ENCODE measurements around the gene SLC6A8.
"Not testable (repeated sequence)": the region's sequence is repeated elsewhere in the genome, so short reads cannot be mapped to it uniquely, and the experiment has no call there.

Gene SLC6A8

DNA sequence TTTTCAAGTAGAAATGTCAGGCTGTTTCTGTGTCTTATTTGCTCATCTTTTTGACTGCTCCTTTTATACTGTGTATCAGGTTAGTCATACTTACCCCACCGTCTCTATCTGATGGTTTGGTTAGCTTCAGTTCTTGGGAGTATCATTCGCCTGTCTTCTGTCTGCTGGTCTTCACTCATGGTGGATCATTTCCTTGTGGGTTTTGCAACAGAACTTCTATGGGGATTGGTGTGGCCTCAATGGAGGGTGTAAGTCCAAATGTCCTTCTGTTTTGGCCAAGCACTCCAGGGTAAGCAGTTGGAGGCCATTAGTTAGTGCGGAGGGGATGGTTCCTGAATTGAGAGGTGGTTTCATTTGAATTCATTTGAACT, 44.1 kb downstream of the SLC6A8 start:
- no peak for DNase-seq (ENCODE audit: low spot score)

DNA sequence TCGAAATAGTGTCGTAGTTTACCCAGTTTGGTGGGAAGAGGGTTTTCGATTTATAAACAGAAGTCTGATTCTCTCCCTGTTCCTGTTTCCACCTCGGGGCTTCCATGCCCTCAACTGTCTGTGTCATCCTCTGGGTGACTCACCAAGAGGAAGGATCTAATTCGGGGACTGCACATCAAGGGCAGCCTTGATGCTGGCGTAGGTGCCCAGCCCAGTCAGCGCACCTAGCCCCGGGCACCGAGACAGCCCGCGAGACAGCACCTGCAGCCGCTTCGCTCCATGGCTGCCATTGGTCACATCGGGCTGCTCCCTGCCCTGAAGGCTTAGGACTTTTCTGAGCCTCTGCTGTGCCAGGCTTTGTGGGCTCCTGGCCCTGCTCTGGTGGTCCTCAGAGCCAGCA, 44.7 kb downstream of the SLC6A8 start:
- peak; percentile 42 for DNase-seq (ENCODE audit: low spot score)

DNA sequence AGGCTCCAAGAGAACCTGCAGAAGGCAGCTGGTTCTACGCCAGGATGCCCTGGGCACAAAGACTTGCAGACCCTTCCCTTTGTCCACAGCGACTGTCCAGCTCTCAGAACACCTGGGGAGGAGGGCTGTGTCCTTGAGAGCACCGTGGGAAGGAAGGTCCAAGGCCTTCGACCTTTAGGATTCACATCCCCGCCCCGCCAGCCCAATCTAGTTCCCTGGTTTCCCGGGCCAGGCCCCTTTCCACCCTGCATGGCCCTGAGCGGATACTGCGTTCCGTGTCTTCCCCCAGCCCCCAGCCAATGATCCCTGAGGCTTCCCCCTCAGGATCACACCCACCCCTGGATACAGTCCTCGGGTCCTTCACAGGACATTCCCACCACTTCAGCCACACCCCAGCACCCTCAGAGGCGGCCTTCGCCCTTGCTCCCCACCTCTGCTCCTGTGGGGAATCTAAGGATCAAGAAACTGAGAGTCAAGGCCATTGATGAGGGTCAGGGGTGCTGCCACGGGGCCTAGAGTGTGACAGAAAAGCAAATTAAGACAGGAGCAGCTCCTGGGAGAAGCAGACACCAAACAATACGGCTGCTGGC, 46.0 kb downstream of the SLC6A8 start:
- DNase-seq (ENCODE audit: low spot score): no peak

- no peak for DNase-seq (ENCODE audit: low spot score)
These were observed 47.1 kb downstream of the SLC6A8 start for GRCh38 chrX:153734871-153735270.

GRCh38 chrX:153735274-153735673, 47.5 kb downstream of the SLC6A8 start:
- DNase-seq (ENCODE audit: low spot score): peak; percentile 85

DNA sequence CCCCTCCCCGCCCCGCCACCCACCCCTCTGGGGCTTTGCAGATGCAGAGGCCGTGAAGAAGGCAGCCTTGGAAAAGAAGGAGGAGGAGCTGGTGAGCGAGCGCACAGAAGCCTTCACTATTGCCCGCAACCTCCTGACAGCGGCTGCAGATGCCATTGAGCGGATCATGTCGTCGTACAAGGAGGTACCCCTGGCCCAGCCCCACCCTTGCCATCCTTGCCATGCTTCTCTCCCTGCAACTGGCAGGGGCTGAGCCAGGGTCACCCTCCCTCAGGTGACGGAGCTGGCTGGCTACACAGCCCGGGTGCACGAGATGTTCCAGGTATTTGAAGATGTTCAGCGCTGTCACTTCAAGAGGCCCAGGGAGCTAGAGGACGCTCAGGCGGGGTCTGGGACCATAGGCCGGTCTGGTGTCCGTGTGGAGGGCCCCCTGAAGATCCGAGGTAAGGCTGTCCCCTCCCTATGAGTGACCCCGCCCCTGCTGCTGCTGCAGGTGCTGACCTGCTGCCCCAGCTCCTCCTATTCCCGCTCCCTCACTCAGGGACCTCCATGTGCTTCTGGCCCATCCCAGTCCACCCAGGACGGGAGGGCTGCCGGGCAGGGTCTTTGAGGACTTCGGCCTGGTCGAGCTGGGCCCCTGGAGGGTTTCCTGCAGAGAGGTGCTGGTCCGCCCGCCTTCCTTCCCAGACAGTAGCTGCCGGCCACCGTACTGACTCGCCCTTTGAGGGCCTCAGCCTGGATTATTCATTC, 48.5 kb downstream of the SLC6A8 start:
- no peak for DNase-seq (ENCODE audit: low spot score)

DNA sequence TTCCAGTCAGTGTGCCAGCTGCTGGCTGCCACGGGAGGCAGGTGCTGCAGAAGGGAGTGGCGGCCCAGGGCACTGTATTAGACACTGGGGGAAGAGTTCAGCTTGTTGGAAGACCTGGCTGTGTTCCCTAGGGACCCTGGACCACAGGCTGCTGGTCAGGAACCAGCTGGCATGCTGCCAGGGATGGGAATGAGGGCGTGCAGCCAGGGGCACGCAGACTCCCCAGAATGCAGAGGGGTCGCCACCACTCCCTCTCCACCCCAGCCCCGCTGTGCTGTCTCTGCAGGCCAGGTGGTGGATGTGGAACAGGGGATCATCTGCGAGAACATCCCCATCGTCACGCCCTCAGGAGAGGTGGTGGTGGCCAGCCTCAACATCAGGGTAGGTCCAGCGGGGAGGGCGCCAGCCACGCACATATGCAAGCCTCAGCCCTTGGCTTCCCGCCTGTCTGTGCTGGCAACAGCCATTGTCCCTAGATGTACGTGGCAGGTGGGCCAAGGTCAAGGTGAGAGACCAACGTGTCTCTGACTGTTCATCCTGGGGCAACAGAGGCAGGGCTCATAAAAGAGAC, 49.2 kb downstream of the SLC6A8 start:
- no peak for DNase-seq (ENCODE audit: low spot score)

- DNase-seq (ENCODE audit: low spot score): no peak
These were observed 50.4 kb downstream of the SLC6A8 start for GRCh38 chrX:153738056-153738605.

- DNase-seq (ENCODE audit: low spot score): no peak
These were observed 52.2 kb downstream of the SLC6A8 start for GRCh38 chrX:153739754-153740486.

- DNase-seq (ENCODE audit: low spot score): no peak
These were observed 53.0 kb downstream of the SLC6A8 start for GRCh38 chrX:153740631-153741222.

DNA sequence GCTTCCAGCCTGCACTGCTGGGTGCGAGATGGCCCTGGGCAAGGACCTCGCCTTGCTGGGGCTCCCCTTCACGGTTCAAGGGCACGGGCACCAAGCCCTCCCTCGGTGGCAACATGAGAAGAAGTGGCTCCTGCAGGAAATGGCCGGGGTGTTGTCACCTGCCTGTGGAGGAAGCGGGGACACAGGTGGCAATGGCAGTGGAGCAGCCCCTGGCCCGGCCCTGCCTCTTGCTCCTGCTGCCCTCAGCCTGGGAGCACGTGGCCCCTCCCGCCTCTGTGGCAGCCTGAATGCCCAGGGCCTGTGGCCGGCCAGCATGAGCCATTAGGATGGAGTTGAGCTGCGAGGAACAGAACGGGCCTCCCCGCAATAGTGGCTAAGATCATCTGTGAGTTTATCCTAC, 53.7 kb downstream of the SLC6A8 start:
- no peak for DNase-seq (ENCODE audit: low spot score)

GRCh38 chrX:153742111-153742510, 54.4 kb downstream of the SLC6A8 start:
- not testable (repeated sequence) for DNase-seq (ENCODE audit: low spot score)

- not testable (repeated sequence) for DNase-seq (ENCODE audit: low spot score)
These were observed 55.2 kb downstream of the SLC6A8 start for GRCh38 chrX:153742796-153743467.

- not testable (repeated sequence) for DNase-seq (ENCODE audit: low spot score)
These were observed 55.9 kb downstream of the SLC6A8 start for GRCh38 chrX:153743468-153744209.

- DNase-seq (ENCODE audit: low spot score): no peak
These were observed 56.7 kb downstream of the SLC6A8 start for GRCh38 chrX:153744210-153745066.

DNA sequence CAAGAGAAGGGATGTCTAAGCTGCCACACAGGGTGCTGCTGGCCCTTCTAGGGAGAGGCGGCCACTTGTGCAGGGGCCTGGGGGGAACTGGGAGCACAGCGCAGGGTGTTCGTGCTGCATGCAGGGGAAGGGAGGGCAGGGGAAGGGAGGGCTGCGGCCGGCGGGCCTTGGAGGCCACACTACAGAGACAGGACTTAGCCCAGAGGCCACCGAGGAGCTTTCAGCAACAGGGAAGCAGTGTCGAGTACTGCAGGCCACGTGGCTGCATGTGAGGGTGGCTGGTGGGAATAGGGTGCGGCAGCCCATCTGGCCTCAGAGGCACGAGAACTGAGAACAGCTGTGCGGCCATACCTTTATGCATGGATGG, 57.3 kb downstream of the SLC6A8 start:
- not testable (repeated sequence) for DNase-seq (ENCODE audit: low spot score)
